GM21529 (cell line): Measurements from ENCODE around the gene COMMD6.

Experiments
- ATAC-seq: cut with Tn5 transposase; IDR thresholded peaks from one replicate; pipeline ENCODE4 v1.9.1; 2021; ENCODE audit not compliant: unreplicated experiment

Gene COMMD6

DNA sequence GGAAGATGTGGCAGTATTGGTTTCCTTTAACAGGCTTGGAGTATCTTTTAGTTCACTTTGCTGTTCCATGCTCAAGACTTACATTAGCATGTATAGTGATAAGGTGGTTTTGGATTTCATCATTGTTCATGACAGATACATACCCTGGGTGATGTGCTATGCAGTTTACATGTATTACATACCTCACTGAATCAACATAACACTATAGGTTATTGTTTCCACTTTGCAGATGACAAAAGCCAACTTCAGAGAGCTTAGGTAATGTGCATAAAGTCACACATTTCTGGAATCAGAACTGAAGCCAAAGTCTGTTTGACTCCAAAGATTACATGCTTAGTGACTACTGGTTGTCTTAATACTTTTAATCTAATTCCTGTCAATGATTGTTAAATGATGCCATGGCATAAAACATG lies 7.1 kb downstream of the COMMD6 start:
- ATAC-seq: no peak

DNA sequence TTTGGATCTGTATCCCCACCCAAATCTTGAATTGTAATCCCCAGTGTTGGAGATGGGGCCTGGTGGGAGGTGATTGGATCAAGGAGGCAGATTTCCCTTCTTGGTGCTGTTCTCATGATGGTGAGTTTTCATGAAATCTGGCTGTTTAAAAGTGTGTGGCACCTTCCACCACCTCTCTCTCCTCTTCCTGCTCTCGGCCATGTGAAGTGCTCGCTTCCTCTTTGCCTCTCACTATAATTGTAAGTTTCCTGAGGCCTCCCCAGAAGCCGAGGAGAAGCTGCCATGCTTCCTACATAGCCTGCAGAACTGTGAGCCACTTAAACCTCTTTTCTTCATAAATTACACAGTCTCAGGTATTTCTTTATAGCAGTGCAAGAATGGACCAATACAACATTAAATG lies 15.7 kb downstream of the COMMD6 start:
- ATAC-seq: no peak

DNA sequence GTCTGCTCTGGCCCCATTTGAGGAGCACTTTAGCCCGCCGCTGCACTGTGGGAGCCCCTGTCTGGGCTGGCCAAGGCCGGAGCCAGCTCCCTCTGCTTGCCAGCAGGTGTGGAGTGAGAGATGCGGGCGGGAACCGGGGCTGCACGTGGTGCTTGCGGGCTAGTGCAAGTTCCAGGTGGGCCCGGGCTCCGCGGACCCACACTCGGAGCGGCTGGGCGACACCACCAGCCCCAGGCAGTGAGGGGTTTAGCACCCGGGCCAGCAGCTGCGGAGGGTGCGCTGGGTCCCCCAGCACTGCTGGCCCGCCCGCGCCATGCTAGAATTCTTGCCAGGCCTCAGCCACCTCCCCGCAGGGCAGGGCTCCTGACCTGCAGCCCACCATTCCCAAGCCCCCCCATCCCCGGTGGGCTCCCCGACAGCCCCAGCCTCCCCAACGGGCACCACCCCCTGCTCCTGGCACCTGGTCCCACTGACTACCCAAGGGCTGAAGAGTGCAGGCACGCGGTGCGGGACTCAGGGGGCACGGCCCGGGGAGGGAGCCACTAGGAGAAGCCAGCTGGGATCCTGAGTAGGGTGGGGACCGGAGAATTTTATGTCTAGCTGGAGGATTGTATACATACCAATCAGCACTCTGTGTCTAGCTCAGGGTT lies 19.1 kb downstream of the COMMD6 start:
- no peak for ATAC-seq

DNA sequence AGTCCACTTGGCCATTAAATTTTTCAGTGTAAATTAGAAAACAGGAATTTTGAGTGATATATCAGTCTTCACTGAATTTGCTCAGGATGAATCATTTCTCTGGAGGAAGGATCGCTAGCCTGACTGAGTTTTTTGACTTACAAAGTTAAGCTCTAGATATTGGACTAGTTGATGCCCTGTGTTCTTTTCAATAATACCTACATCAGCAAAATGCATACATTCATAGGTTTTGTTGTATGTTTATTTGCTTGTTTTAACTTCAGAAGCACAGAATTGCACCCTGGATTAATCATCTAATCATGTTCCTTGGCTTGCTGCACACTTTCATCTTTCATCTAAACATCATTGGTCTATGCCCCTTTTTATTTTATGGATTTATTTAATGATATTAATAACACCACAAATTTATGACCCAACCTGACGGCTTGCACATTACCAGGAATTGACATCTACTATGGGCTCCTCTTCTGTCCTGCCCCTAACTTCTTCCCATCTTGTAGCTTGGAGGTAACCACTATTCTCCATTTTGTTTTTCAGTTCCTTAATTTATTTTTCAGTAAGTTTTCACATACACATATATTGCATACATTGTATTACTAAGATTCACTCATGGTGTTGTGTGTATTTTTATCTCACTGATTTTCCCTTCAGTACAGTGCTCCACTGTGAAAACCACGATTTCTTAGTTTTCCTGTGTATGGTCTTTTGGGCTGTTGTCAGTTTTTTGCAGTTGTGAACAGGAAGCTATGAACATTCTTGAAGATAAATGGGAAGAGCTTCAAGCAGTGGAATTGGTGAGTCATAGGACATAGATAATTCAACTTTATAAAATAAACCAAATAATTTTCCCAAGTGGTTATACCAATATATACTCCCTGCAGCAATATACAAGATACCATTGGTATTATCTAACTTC lies 23.3 kb downstream of the COMMD6 start:
- ATAC-seq: no peak

DNA sequence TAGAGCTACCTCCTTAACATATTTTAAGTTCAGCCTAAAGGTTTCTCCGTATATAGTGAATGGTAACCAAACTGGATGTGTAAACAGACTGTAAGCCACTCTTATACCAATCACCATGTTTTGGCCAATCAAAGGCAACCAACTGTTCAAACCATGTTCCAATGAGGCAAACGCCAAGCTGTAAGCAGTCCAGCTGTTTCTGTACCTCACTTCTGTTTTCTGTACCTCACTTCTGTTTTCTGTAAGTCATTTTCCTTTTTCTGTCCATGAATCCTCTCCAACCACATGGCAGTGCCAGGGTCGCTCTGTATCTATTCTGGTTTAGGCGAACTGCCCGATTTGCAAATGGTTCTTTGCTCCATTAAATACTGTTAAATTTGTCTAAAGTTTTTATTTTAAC lies 24.4 kb downstream of the COMMD6 start:
- ATAC-seq: no peak

DNA sequence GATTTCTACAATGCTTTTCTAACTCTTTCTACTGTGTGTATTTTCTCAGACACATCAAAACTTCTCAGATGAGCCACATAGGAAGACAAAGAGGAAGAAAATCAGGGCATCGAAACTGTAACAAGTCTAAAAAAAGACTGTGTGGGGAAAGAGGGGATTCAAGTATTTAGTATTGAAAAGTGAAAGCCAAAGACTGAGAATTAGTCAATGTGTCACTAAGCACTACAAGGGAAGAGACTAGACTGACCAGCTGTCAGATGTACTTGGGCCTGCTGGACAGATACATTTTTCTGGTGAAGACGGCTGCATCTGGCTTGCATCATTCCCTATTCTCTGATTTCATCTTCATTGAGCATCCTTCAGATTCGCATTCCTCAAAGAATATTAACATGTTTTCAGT lies 25.4 kb downstream of the COMMD6 start:
- ATAC-seq: peak; percentile 92

DNA sequence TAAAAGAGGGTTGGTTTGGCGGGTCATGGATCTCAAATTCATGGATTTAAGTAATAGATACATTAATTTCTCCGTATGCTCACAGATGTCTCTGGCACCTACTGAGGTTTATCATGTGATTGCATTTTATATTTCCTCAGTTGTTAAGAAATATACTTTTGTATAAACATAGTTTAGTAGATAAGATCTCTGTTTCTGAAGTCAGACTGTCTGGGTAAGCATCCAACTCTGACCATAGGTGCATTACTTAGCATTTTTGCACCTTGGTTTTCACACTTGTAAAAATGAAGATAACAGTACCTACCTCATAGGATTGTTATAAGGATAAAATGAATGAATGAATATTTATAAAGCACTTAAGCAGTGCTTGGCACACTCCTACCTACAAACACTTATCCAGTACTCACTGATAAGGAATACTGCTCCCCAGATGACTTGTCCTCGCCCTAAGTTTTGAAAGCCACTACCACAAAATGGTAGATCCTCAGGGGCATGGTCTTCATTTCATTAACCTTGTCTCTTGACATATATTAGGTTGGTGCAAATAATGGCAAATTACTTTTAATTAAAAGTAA lies 26.5 kb downstream of the COMMD6 start:
- no peak for ATAC-seq

DNA sequence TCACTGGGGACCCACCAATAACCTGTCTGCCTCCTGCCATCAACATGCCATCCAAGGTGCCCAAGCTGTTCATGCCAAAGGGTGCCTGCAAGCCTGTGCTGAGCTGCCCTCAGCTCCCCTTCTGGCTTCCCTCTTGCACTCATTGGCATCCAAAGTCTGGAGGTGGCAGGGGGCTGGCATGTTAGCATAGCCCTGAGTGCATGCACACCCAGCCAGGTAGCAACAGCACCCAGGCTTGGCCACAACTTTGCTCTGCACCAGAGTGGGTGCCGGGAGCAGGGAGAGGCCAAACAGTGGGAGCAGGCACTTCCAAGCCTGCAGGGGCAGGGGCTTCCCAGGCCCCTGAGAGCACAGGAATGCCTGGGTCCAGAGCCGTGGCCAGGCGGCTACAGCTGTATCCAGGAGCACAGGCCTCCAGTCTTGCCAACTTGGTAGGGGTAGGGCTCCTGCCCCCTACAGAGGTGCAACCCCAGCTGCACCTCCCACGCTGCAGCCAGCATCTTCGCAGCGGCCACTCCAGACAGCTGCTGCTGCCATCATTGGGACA lies 29.6 kb downstream of the COMMD6 start:
- ATAC-seq: no peak

DNA sequence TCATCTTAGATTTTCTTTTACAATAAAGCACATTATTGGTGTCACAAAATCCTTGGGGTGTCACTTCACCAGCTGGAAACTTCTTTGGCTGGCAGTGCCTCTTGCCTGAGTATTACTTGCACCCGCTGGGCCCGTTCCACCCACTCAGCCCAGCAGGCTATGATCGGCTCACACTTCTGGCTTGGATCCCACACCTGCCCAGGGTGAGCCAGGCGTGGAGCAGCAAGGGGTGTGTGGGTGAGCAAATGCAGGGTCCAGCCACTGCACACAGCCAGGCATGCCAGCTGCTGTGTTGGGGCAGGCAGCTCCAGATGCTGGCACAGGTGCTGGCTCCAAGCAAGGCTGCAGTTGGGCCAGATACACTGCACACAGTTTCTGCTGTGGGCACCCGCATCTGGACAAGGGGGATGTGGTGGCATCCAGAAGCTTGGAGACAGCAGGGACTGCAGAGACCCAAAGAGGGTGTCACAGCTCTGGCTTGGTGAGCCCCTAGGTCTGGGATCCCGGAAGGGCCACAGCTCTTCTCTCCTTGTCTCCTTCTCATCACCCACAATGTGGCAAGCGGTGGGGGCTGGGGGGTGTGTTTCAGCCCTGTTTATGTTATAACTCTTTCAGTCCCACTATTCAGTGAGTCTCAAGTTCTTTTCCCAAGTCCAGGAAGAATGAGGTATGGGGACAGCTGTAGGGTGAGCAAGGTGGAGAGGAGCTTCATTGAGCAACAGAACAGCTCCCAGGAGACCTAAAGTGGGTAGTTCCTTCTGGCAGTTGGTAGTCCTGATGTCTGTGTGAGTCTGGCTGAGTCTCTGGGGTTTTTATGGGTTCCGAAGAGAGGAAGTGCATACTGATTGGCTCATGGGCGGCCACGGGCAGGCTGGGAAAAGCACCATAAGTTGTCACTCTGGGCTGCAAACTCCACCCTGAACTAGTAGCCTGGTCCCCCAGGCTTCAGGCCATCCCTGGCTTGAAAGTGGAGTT lies 30.3 kb downstream of the COMMD6 start:
- ATAC-seq: no peak

DNA sequence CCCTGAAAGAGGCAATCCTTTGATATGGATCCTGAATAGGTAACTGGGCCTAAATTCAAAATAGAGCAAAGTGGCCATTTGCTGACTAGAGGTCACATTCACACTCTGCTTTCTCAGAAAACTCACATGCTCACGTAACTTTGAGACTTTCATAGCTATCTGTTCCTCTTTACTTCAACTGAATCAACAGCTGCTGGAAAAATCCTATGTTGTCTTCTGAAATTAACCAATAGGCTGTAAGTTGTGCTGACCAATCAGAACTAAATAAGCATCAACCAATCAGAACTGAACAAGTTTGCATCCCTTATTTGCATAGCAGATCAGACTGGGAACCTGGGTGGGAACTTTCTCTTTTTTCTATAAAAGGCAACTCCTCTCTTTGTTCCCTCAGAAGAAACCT lies 31.6 kb downstream of the COMMD6 start:
- ATAC-seq: no peak

DNA sequence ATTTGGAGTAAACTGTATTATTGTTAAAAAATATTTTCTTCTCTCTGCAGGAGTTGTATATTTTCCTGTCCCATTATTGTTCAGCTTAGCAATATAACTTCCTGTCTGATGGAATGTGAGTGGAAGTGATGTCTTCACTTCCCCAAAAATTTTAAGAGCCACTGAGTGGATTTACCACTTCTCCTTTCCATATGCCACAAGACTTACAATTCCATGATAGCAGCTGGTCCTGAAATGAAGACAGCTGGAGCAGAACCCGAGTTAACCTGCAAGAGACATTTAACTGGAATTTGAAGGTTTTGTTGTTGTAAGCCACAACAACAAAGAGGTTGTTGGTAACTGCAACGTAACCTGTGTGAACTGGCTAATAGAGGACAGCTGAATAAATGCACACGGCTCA lies 32.3 kb downstream of the COMMD6 start:
- ATAC-seq: no peak

DNA sequence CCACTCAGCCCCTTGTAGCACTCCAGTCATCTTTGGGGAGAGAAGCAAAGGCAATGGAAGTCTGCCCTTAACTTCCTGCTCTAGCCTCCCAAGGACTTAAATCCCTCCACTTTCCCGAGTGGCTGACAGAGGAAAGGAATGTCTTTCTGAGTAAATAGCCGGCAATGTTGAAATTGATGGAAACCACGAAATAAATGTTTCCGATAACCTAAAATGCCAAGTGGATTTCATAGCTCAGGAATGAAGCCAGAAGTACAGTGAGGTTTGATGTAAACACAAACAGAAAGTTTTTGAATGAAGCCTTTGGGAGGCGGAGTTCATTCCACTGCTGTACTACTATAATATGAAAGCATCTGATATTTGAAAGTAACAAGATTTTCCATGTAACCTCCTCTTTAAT lies 41.7 kb downstream of the COMMD6 start:
- no peak for ATAC-seq

DNA sequence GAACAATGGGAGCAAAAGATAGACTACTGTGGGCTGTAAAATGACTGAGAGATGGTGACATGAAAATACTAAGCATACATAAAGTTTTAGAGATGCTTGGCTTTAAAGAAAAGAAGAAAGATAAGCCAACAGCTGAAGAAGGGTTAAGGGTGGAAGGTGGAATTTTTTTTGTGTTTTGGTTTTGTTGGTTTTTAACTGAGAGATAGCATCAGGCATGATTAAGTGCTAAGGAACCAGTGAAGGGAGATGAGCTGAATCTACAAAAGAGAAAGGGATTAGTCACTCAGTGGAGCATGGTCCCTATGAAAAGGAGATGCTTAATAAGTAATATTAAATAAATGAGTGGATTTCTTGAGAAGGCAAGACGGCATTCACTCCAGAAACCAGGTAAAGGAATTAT lies 43.1 kb downstream of the COMMD6 start:
- ATAC-seq: no peak

DNA sequence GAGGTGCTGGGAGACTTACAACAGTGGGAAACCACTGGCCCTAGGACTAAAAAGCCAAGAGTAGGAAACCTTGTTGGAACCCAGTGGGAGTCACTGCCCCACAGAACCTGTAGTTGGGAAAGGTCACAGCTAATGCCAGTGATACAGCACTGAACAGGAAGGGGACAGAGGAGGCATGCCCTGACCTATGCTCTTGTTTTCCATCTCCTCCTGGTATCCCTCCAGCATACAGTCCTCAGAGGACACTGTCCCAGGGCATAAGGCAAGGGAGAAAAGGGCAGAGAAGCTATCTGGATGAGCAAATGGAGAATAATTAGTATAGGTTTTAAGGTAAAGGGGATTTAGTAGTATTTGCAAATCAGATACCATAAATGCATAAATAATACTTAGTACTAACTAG lies 44.5 kb downstream of the COMMD6 start:
- no peak for ATAC-seq

DNA sequence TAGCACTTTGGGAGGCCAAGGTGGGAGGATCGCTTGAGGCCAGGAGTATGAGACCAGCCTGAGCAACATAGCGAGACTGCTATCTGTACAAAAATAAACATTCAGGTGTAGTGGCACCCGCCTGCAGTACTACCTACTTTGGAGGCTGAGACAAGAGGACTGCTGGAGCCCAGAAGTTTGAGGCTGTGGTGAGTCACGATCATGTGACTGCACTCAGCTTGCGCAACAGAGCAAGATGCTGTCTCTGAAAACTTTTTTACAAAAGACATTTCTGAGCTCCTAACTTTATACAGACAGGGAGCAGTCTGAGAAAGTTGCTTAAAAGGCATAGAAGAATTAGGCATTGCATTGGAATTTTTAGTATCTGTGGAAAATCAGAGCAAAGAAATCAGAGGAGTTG lies 45.3 kb downstream of the COMMD6 start:
- ATAC-seq: no peak

DNA sequence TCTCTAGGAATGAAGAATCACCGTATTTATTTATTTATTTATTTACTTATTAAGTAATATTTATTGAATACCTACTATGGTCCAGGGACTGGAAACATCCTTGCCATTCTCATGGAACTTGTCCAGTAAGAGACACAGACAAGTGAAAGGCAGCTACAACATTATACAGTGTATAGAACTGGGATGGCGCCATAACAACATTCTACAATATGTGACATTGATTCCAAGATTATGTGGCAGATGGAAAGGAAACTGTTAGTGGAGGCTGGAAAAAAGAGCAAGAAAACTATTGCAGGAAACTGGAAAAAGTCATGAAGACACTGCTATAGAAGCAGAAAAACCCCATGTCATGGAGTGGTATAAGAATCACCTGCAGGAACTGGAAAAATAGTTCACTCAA lies 46.3 kb downstream of the COMMD6 start:
- ATAC-seq: no peak

DNA sequence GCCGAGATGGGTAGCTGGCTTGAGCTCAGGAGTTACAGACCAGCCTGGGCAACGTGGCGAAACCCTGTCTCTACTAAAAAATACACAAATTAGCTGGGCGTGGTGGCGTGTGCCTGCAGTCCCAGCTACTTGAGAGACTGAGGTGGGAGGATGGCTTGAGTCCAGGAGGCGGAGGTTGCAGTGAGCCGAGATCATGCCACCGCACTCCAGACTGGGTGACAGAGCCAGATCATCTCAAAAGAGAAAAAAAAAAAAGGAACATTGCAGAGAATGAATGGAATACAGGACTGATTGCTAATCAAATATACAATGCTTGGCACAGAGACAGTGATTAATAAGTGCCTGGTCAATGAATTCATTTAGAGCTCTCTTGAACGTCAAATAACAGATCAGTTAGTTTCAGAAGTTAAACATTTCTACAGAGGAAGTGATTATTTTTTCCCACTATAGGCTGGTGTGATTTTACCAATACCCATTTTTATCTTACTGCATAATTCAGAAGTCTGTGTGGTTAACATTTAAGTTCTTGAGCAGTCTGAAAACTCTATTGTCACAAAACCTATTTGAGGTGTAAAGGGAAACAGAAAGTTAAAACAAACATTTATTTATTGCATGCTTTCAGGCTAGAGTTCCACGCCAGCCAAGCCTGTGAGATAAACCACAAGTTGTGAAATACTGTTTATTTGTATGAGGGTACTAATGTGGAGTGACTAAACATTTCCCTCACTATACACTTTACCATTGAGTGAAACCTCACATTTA lies 48.0 kb downstream of the COMMD6 start:
- ATAC-seq: peak; percentile 87

DNA sequence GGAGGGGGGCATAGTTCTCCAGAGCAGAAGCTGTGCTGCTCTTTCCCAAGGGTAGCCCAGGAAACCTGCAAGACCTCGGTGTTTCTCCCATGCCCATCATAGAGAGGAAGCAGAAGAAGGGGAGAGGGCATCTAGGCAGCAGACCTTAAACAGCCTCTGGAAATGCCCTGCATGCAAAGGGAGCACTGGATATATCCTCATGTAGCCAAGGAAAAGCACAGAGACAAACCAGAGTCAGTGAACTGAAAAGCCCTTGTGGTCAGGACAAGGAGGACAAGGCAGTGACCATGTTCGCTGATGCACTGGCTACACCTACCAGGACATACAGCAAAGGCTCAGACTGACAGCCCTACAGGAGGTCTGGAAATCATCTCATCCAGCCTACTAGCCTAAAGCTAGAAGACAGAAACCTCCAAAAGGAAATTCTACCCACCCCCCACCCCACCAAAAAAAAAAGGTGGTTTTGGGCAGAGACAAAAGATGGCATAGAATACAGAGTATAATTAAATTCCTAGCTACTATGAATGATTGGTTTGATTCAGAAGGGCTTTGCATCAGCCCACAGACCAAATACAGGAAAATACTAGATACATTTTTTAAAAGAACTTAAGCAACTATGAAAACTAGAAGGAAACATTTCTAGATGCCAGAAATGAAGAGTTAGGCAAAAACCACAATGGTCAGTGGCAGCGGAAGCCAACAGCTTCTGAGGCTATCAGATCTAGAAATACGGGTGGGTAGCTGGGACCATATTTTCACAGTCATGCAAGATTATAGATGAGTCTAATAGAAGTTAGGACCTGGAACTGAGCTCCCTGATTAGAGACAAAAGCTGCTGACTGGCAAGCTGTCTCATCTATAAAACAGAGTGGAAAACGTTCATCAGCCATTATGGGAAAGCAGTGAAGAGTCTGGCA lies 51.2 kb downstream of the COMMD6 start:
- no peak for ATAC-seq
